HFFc6 (cell line): ENCODE results near the gene CLCN6. TPM values are rescaled to one million over a fixed set of nuclear protein-coding genes. Genes with fewer than 3 reads are reported as not detected.

ENCODE experiments used
- DNase-seq: peaks from one replicate; pipeline ENCODE4 v3.0.0-alpha.2; 2018
- H3K27ac Mint-ChIP-seq: 2 replicates; pipeline ENCODE4 v1.8.0; 2020; ENCODE audit warnings: mild to moderate bottlenecking, mixed read lengths
- H3K27me3 Mint-ChIP-seq: 2 replicates; pipeline ENCODE4 v1.8.0; 2021; ENCODE audit warnings: mild to moderate bottlenecking, moderate library complexity, mixed read lengths; ENCODE audit not compliant: insufficient read depth
- H3K36me3 Mint-ChIP-seq: 2 replicates; pipeline ENCODE4 v1.8.0; 2021; ENCODE audit warnings: low read depth, mixed read lengths
- H3K4me1 Mint-ChIP-seq: 2 replicates; pipeline ENCODE4 v1.8.0; 2020; ENCODE audit warnings: low read depth, mixed read lengths
- H3K4me3 Mint-ChIP-seq: 2 replicates; pipeline ENCODE4 v1.8.0; 2020; ENCODE audit warnings: mild to moderate bottlenecking, moderate library complexity, mixed read lengths
- H3K9me3 Mint-ChIP-seq: 2 replicates; pipeline ENCODE4 v1.8.0; 2020; ENCODE audit warnings: mild to moderate bottlenecking, mixed read lengths
- CTCF ChIP-seq: fragments of 200-600 bp; sonication (generic); IDR thresholded peaks from 2 replicates; pipeline ENCODE4 v1.5.0; 2021; ENCODE audit warnings: antibody characterized with exemption, mild to moderate bottlenecking
- total RNA-seq, 6 experiments: library from RNA; stranded (reverse); fragmentation: NEBNext Ultra II Directional; extraction: Animal tissue kit (Norgen Biotek cat#: 25700); gene quantifications; 2 replicates in 1 of 6; 3 replicates in 5 of 6; pipeline ENCODE4 v1.2.3, GENCODE V29; 2021

Gene CLCN6
- total RNA-seq, 6 experiments from 2014 or later: 6.2 to 8.3 (median 7.9) TPM

- no peak for TF ChIP-seq CTCF
- Mint-ChIP-seq H3K27ac (no peak overlapping the region), H3K4me1 (peaks cover 22% of the 10 kb centered on the region)
Measured at GRCh38 chr1:11786168-11786567, 19.8 kb upstream of the CLCN6 start.

GRCh38 chr1:11787251-11787803, 18.7 kb upstream of the CLCN6 start:
- no peaks in the 10 kb centered on the region for H3K9me3 Mint-ChIP-seq
- H3K4me1 Mint-ChIP-seq: peaks cover 33% of the 10 kb centered on the region

More at GRCh38 chr1:11786168-11786567, 19.8 kb upstream of the CLCN6 start:
- no peak overlapping the region for H3K4me3 Mint-ChIP-seq
- no peaks in the 10 kb centered on the region for H3K36me3 Mint-ChIP-seq
- no peaks in the 10 kb centered on the region for H3K9me3 Mint-ChIP-seq
- DNase-seq: no peak
- no peaks in the 10 kb centered on the region for H3K27me3 Mint-ChIP-seq

GRCh38 chr1:11787804-11788436, 18.1 kb upstream of the CLCN6 start:
- Mint-ChIP-seq H3K9me3 (no peaks in the 10 kb centered on the region), H3K4me1 (peaks cover 33% of the 10 kb centered on the region), H3K27ac (peak overlapping the region; percentile 65), H3K4me3 (no peak overlapping the region), H3K36me3 (peaks cover 7% of the 10 kb centered on the region; the same call in 1 of the 2 replicates), H3K27me3 (no peaks in the 10 kb centered on the region; the same call in 1 of the 2 replicates)
- DNase-seq: no peak
- TF ChIP-seq CTCF: no peak

More at GRCh38 chr1:11787251-11787803, 18.7 kb upstream of the CLCN6 start:
- peak; percentile 35 for DNase-seq
- H3K27me3 Mint-ChIP-seq: no peaks in the 10 kb centered on the region; the same call in 1 of the 2 replicates
- no peak overlapping the region for H3K4me3 Mint-ChIP-seq
- H3K36me3 Mint-ChIP-seq: peaks cover 7% of the 10 kb centered on the region; the same call in 1 of the 2 replicates
- TF ChIP-seq CTCF: no peak
- peak overlapping the region; percentile 65 for H3K27ac Mint-ChIP-seq

GRCh38 chr1:11788549-11789053, 17.4 kb upstream of the CLCN6 start:
- H3K4me3 Mint-ChIP-seq: no peak overlapping the region
- no peak for DNase-seq
- H3K27ac Mint-ChIP-seq: no peak overlapping the region
- TF ChIP-seq CTCF: no peak
- peaks cover 33% of the 10 kb centered on the region for H3K4me1 Mint-ChIP-seq
- peaks cover 7% of the 10 kb centered on the region; the same call in 1 of the 2 replicates for H3K36me3 Mint-ChIP-seq
- no peaks in the 10 kb centered on the region for H3K9me3 Mint-ChIP-seq
- no peaks in the 10 kb centered on the region; the same call in 1 of the 2 replicates for H3K27me3 Mint-ChIP-seq

GRCh38 chr1:11789126-11790067, 16.6 kb upstream of the CLCN6 start:
- H3K4me1 Mint-ChIP-seq: peaks cover 33% of the 10 kb centered on the region
- no peak overlapping the region for H3K4me3 Mint-ChIP-seq
- no peak for TF ChIP-seq CTCF
- no peaks in the 10 kb centered on the region; the same call in 1 of the 2 replicates for H3K27me3 Mint-ChIP-seq
- no peak for DNase-seq
- H3K9me3 Mint-ChIP-seq: no peaks in the 10 kb centered on the region
- no peak overlapping the region for H3K27ac Mint-ChIP-seq
- H3K36me3 Mint-ChIP-seq: peaks cover 9% of the 10 kb centered on the region
